Measurements from ENCODE around the gene RAMAC. TPM values are rescaled to one million over a fixed set of nuclear protein-coding genes. Genes with fewer than 3 reads are reported as not detected.
"Not testable (repeated sequence)": the region's sequence is repeated elsewhere in the genome, so short reads cannot be mapped to it uniquely, and the experiment has no call there.

RAMAC gene
- total RNA-seq, 4 donors from 2014 or later, result 17.2 to 23.2 (median 19.8) TPM

DNA sequence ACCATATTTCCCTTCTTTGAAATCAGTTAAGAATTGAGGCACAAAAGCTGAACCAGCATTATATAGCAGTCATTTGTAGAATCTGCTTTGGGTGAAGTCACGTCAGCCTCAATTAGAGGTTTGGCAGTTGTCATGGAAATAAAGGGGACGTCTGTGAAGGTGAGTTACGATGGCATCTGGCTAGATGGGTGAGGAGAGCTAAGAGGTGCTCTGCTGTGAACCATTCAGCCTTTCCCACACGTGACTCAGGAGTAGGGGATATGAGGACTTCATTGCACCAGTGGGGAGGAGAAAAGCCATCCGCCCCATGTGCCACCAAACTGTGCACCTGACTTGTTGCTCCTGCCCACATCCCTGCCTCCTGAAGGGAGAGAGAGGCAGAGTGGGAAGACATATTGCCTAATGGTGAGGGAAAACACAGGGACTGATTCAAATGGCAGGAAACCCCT is 28.2 kb downstream of the RAMAC start:
- no peak for DNase-seq (ENCODE audit: extremely low spot score)
- no peak overlapping the region for H3K4me3 ChIP-seq
- TF ChIP-seq, protein P1, sequence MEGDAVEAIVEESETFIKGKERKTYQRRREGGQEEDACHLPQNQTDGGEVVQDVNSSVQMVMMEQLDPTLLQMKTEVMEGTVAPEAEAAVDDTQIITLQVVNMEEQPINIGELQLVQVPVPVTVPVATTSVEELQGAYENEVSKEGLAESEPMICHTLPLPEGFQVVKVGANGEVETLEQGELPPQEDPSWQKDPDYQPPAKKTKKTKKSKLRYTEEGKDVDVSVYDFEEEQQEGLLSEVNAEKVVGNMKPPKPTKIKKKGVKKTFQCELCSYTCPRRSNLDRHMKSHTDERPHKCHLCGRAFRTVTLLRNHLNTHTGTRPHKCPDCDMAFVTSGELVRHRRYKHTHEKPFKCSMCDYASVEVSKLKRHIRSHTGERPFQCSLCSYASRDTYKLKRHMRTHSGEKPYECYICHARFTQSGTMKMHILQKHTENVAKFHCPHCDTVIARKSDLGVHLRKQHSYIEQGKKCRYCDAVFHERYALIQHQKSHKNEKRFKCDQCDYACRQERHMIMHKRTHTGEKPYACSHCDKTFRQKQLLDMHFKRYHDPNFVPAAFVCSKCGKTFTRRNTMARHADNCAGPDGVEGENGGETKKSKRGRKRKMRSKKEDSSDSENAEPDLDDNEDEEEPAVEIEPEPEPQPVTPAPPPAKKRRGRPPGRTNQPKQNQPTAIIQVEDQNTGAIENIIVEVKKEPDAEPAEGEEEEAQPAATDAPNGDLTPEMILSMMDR (IDR thresholded peaks at IDR 0.05), result no peak
- TF ChIP-seq POLR2AphosphoS5 (IDR thresholded peaks at IDR 0.05) (no peak), POLR2A (IDR thresholded peaks at IDR 0.05; ENCODE audit: low read depth) (no peak), EP300 (IDR thresholded peaks at IDR 0.05) (no peak)
- H3K9me3 ChIP-seq, result no peaks in the 10 kb centered on the region
- H3K27me3 ChIP-seq, result no peaks in the 10 kb centered on the region
- intact Hi-C loops (cut with DNase I), result loop anchor here (5.0 kb wide), 2 partner anchors 167 to 193 kb away; partner anchors contain the start of gene HDGFL3
- 77% methylated on average over 5 of the region's 5 CpGs for WGBS
- H3K4me1 ChIP-seq, result peaks cover 20 to 29% (median 26%) of the 10 kb centered on the region in 4 donors
- no peak overlapping the region for H3K27ac ChIP-seq (replicated peaks in 1 of 4)
- H3K36me3 ChIP-seq, result peaks cover 1 to 47% (median 30%) of the 10 kb centered on the region in 4 donors

DNA sequence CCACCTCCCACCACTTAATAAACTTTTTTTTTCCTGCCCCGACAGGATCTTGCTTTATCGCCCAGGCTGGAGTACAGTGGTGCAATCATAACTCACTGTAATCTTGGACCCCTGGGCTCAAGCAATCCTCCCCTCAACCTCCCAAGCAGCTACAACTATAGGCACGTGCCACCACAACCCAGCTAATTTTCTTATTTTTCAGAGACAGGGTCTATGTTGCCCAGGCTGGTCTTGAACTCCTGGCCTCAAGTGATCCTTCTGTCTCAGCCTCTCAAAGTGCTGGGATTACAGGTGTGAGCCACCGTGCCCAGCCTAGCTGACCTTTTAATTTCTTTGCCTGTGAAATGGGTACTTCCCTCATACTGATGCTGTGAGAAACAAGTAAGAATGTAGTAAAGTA is 29.4 kb downstream of the RAMAC start:
- H3K4me1 ChIP-seq, result peaks cover 15 to 19% (median 18%) of the 10 kb centered on the region in 4 donors
- TF ChIP-seq POLR2A (IDR thresholded peaks at IDR 0.05; ENCODE audit: low read depth) (no peak), EP300 (IDR thresholded peaks at IDR 0.05) (no peak)
- no peak for DNase-seq (ENCODE audit: extremely low spot score)
- intact Hi-C loops (cut with DNase I), result no loop called here
- H3K9me3 ChIP-seq, result no peaks in the 10 kb centered on the region
- H3K36me3 ChIP-seq, result peaks cover 5 to 53% (median 37%) of the 10 kb centered on the region in 4 donors
- 87% methylated on average over 4 of the region's 4 CpGs for WGBS
- H3K4me3 ChIP-seq, result no peak overlapping the region
- no peaks in the 10 kb centered on the region for H3K27me3 ChIP-seq
- no peak overlapping the region for H3K27ac ChIP-seq (replicated peaks in 1 of 4)

DNA sequence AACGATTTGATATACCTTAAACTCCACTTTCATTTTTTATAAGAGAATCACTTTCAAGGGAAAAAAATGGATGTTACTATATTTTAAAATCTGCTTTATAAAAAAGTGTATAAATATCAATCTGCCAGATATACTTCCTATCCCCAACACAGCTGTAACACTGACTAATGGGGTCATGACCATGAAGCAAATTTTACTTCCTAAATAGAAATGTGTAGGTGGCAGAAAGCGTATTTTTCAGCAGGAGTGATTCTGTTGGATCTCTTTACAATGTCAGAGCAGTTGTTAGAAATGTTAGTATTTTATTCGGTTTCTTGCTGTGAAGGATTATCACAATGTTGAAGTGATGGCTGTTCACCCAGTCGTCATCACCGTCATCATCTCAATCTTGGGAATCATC is 30.9 kb downstream of the RAMAC start:
- TF ChIP-seq EP300 (IDR thresholded peaks at IDR 0.05) (no peak), POLR2AphosphoS5 (IDR thresholded peaks at IDR 0.05) (no peak), POLR2A (IDR thresholded peaks at IDR 0.05; ENCODE audit: low read depth) (no peak)
- TF ChIP-seq, protein P1 (IDR thresholded peaks at IDR 0.05), result no peak
- DNase-seq (ENCODE audit: extremely low spot score), result no peak
- no peaks in the 10 kb centered on the region for H3K27me3 ChIP-seq
- peaks cover 9 to 11% (median 10%) of the 10 kb centered on the region in 4 donors for H3K4me1 ChIP-seq
- H3K27ac ChIP-seq (replicated peaks in 1 of 4), result no peak overlapping the region
- no peaks in the 10 kb centered on the region for H3K9me3 ChIP-seq
- intact Hi-C loops (cut with DNase I), result no loop called here
- WGBS, result 82% methylated on average over 5 of the region's 5 CpGs
- no peak overlapping the region for H3K4me3 ChIP-seq
- H3K36me3 ChIP-seq, result peaks cover 8 to 67% (median 42%) of the 10 kb centered on the region in 4 donors

DNA sequence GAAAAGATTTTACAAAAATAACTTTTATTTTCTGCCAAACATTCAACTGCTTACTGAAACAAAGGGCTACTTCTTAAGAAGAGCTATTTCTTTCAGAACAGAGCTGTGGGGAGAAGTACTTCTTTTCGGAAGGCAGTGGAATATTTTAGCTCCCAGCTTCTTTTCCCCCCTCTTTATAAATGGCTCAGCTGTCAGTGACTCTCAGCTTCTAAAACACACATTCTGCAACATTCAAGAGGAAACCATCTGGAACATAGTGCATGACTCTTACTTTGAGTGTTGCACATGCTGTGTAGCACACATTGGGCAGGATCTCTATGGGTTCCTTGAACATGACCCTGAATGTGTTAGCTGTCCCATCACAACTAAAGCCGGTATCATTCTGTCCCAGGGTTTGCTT is 32.4 kb downstream of the RAMAC start:
- intact Hi-C loops (cut with DNase I), result no loop called here
- H3K4me3 ChIP-seq, result no peak overlapping the region
- H3K36me3 ChIP-seq, result peaks cover 8 to 78% (median 44%) of the 10 kb centered on the region in 4 donors
- WGBS, result 76% methylated on average over 2 of the region's 2 CpGs
- DNase-seq (ENCODE audit: extremely low spot score), result no peak
- no peaks in the 10 kb centered on the region for H3K4me1 ChIP-seq
- H3K9me3 ChIP-seq, result no peaks in the 10 kb centered on the region
- no peaks in the 10 kb centered on the region for H3K27me3 ChIP-seq
- TF ChIP-seq EP300 (IDR thresholded peaks at IDR 0.05) (no peak), POLR2AphosphoS5 (IDR thresholded peaks at IDR 0.05) (no peak), POLR2A (IDR thresholded peaks at IDR 0.05; ENCODE audit: low read depth) (no peak)
- TF ChIP-seq, protein P1 (IDR thresholded peaks at IDR 0.05), result no peak
- no peak overlapping the region for H3K27ac ChIP-seq (replicated peaks in 1 of 4)

DNA sequence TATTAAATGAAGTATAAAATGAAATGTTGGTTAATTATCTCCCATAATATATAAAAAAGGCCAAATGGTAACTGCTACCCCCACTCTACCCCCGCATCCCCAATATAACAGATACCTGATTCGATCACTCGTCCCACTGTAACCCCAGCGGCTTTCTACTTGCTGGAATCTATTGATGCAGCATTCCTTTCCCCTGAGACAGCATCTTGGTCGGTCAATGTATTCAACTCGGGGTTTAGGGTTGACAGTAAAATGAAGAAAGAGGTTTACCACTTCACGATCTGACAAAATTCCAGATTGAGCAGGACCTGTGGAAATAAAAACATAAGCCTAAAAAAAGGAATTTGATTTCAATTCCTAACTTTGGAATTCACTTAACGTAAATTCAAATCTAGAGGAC is 44.0 kb downstream of the RAMAC start:
- WGBS, result 94% methylated on average over 8 of the region's 8 CpGs

DNA sequence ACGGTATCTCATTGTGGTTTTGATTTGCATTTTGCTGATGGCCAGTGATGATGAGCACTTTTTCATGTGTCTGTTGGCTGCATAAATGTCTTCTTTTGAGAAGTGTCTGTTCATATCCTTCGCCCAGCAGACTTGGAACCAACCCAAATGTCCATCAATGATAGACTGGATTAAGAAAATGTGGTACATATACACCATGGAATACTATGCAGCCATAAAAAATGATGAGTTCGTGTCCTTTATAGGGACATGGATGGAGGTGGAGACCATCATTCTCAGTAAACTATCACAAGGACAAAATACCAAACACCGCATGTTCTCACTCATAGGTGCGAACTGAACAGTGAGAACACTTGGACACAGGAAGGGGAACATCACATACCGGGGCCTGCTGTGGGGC is 45.2 kb downstream of the RAMAC start:
- H3K27ac ChIP-seq (replicated peaks in 1 of 4); H3K9me3 ChIP-seq; intact Hi-C loops (cut with DNase I); H3K4me3 ChIP-seq; H3K27me3 ChIP-seq; DNase-seq (ENCODE audit: extremely low spot score); H3K4me1 ChIP-seq: not testable (repeated sequence)
- peaks cover 11 to 49% (median 32%) of the 10 kb centered on the region in 4 donors for H3K36me3 ChIP-seq
- WGBS, result 98% methylated on average over 6 of the region's 6 CpGs

More for the DNA sequence above, 44.0 kb downstream of the RAMAC start:
- TF ChIP-seq EP300 (IDR thresholded peaks at IDR 0.05) (no peak), POLR2AphosphoS5 (IDR thresholded peaks at IDR 0.05) (no peak), POLR2A (IDR thresholded peaks at IDR 0.05; ENCODE audit: low read depth) (no peak)
- TF ChIP-seq, protein P1 (IDR thresholded peaks at IDR 0.05), result no peak
- Histone ChIP-seq H3K4me1 (no peaks in the 10 kb centered on the region), H3K4me3 (no peak overlapping the region), H3K27me3 (no peaks in the 10 kb centered on the region), H3K36me3 (peaks cover 11 to 49% (median 32%) of the 10 kb centered on the region in 4 donors), H3K27ac (replicated peaks in 1 of 4) (no peak overlapping the region), H3K9me3 (no peaks in the 10 kb centered on the region)
- intact Hi-C loops (cut with DNase I), result no loop called here
- DNase-seq (ENCODE audit: extremely low spot score), result no peak
